Activated CD4-positive, alpha-beta T cell treated with anti-CD3 and anti-CD28 coated beads for 36 hours (primary cell): Measurements from ENCODE around the gene SIVA1. TPM values are rescaled to one million over a fixed set of nuclear protein-coding genes. Genes with fewer than 3 reads are reported as not detected.

Source experiments
- ATAC-seq: fragments of 200-7000 bp; cut with Tn5 transposase; one replicate; pipeline ENCODE4 v1.10.0; 2021; ENCODE audit warnings: mild to moderate bottlenecking, moderate library complexity
- CTCF ChIA-PET: fragments of 350-600 bp; sonication (Branson Sonifier 250); formaldehyde crosslinking; loops from one replicate; lab custom pipeline; 2021; ENCODE audit warnings: antibody characterized with exemption; lab: Charles Lee
- POLR2A ChIA-PET: fragments of 350-600 bp; sonication (Branson Sonifier 250); formaldehyde crosslinking; loops from one replicate; lab custom pipeline; 2021; ENCODE audit warnings: antibody characterized with exemption, inconsistent platforms; lab: Charles Lee
- DNase-seq: peaks from one replicate; pipeline ENCODE4 v3.0.0-alpha.2; 2020
- H3K27ac Mint-ChIP-seq: one replicate; pipeline ENCODE4 v1.8.0; 2021; ENCODE audit warnings: mixed read lengths
- H3K27me3 Mint-ChIP-seq: one replicate; pipeline ENCODE4 v1.8.0; 2021; ENCODE audit warnings: mixed read lengths
- H3K36me3 Mint-ChIP-seq: one replicate; pipeline ENCODE4 v1.8.0; 2021; ENCODE audit warnings: low read depth, mixed read lengths
- H3K4me1 Mint-ChIP-seq: one replicate; pipeline ENCODE4 v1.8.0; 2021; ENCODE audit warnings: mixed read lengths
- H3K4me3 Mint-ChIP-seq: one replicate; pipeline ENCODE4 v1.8.0; 2021; ENCODE audit warnings: mild to moderate bottlenecking, moderate library complexity, mixed read lengths
- H3K9me3 Mint-ChIP-seq: one replicate; pipeline ENCODE4 v1.8.0; 2021; ENCODE audit warnings: low read depth, mixed read lengths
- intact Hi-C, 2 experiments: fragments of 100-400 bp; cut with DNase I in 1 of 2; cut with micrococcal nuclease in 1 of 2; formaldehyde crosslinking; loops; one replicate each; pipeline versions ENCODE4 v1.14.2 to v1.15.1; 2022 to 2024; cut with DNase I, micrococcal nuclease
- total RNA-seq, 2 experiments: library from RNA; stranded (reverse); gene quantifications; one replicate each; pipeline ENCODE4 v1.2.3, GENCODE V29; 2021

SIVA1 gene
- total RNA-seq, 2 experiments from 2014 or later: 47.1 to 97.1 TPM

DNA sequence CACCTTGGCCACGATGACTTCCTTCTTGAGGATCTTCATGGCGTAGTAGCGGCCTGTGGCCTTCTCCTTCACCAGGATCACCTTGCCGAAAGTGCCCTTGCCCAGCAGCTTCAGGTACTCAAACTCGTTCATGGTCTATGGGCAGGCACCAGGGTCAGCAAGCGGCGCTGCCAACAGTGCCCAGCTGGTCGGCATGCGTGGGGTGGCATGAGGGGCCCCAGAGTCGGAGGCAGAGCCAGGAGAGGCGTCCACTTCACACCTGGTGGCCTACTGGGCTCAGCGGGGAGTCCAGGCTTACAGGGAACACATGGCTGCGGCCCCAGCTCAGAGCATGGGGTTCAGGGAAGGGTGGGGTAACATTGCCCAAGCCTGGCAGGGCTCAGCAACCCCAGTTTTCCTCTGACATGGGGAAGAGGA is 22.1 kb downstream of the SIVA1 start:
- Mint-ChIP-seq H3K4me3 (no peak overlapping the region), H3K4me1 (no peaks in the 10 kb centered on the region), H3K9me3 (no peaks in the 10 kb centered on the region), H3K27me3 (no peaks in the 10 kb centered on the region), H3K27ac (no peak overlapping the region), H3K36me3 (peaks cover 38% of the 10 kb centered on the region)
- ChIA-PET CTCF (no interaction called here), POLR2A (no interaction called here)
- intact Hi-C loops: no loop called here
- no peak for DNase-seq
- ATAC-seq: no peak

DNA sequence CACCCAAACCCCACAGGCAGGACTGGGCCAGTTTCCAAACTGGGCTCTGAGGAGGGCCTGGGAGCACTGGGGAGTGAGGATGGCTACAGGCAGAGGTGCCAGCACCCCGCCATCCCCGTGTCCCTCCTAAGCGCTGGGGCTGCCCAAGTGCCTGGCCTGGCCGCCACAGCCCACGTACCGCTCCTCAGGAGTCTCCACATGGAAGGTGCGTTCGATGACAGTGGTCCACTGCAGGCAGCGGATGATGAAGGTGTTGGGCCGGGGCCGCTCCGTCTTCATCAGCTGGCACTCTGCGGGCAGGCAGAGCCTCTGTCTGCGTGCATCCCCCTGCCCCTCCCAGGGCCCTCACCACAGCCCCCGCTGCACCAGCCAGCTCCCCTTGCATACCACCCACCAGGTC is 23.5 kb downstream of the SIVA1 start:
- no peak overlapping the region for H3K27ac Mint-ChIP-seq
- ChIA-PET POLR2A (no interaction called here), CTCF (no interaction called here)
- no peaks in the 10 kb centered on the region for H3K9me3 Mint-ChIP-seq
- H3K4me3 Mint-ChIP-seq: no peak overlapping the region
- H3K4me1 Mint-ChIP-seq: no peaks in the 10 kb centered on the region
- no peaks in the 10 kb centered on the region for H3K27me3 Mint-ChIP-seq
- DNase-seq (no peak), ATAC-seq (no peak)
- intact Hi-C loops: loop anchor here in 1 of 2 experiments (2.0 kb wide), 1 partner anchor 18 kb away; the partner anchor contains the start of gene AKT1
- H3K36me3 Mint-ChIP-seq: peaks cover 27% of the 10 kb centered on the region

DNA sequence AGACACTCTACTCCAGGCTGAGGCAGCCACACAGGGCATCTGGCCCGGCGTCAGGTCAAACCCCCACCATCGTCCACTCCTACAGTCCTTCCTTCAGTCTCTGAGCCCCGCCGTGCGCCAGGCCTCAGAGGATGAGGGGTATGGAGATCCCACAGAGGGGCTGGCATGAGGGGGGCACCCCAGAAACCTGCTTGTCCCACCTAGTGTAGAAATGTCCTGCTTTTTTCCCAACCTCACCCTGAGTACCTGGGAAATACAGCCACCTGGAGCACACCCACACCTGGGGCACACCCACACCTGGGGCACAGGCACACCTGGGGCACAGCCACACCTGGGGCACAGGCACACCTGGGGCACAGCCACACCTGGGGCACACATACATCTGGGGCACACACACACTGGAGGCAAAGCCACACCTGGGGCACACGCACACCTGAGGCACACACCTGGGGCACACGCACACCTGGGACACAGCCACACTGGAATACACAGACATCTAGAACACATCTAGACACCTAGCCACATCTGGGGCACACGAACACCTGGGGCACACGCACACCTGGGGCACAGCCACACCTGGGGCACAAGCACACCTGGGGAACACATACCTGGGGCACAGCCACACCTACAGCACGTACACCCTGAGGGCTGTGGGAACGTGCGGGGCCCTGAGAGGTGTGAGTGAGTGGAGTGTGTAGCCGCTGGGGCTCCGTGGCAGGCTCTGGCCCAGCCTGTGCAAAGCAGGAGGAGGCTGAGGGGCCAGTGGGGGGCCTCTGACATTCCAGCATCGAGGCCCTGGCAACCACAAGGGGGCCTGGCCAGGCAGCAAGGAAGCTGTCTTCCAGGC is 24.2 kb downstream of the SIVA1 start:
- ATAC-seq (no peak), DNase-seq (no peak)
- CTCF ChIA-PET: no interaction called here
- no peak overlapping the region for H3K4me3 Mint-ChIP-seq
- POLR2A ChIA-PET: no interaction called here
- intact Hi-C loops: loop anchor here in 1 of 2 experiments (2.0 kb wide), 1 partner anchor 18 kb away; the partner anchor contains the start of gene AKT1
- H3K9me3 Mint-ChIP-seq: no peaks in the 10 kb centered on the region
- H3K27ac Mint-ChIP-seq: no peak overlapping the region
- H3K36me3 Mint-ChIP-seq: peaks cover 20% of the 10 kb centered on the region
- no peaks in the 10 kb centered on the region for H3K4me1 Mint-ChIP-seq
- no peaks in the 10 kb centered on the region for H3K27me3 Mint-ChIP-seq

GRCh38 chr14:104777808-104778249 is 24.9 kb downstream of the SIVA1 start:
- H3K27ac Mint-ChIP-seq: no peak overlapping the region
- H3K9me3 Mint-ChIP-seq: no peaks in the 10 kb centered on the region
- no peaks in the 10 kb centered on the region for H3K27me3 Mint-ChIP-seq
- ChIA-PET POLR2A (no interaction called here), CTCF (no interaction called here)
- H3K4me3 Mint-ChIP-seq: no peak overlapping the region
- DNase-seq (no peak), ATAC-seq (no peak)
- H3K36me3 Mint-ChIP-seq: peaks cover 15% of the 10 kb centered on the region
- H3K4me1 Mint-ChIP-seq: no peaks in the 10 kb centered on the region
- intact Hi-C loops: loop anchor here in 1 of 2 experiments (2.0 kb wide), 1 partner anchor 17 kb away; the partner anchor contains the start of gene AKT1

GRCh38 chr14:104778694-104779331 is 25.9 kb downstream of the SIVA1 start:
- intact Hi-C loops: no loop called here
- POLR2A ChIA-PET: no interaction called here
- ATAC-seq: no peak

DNA sequence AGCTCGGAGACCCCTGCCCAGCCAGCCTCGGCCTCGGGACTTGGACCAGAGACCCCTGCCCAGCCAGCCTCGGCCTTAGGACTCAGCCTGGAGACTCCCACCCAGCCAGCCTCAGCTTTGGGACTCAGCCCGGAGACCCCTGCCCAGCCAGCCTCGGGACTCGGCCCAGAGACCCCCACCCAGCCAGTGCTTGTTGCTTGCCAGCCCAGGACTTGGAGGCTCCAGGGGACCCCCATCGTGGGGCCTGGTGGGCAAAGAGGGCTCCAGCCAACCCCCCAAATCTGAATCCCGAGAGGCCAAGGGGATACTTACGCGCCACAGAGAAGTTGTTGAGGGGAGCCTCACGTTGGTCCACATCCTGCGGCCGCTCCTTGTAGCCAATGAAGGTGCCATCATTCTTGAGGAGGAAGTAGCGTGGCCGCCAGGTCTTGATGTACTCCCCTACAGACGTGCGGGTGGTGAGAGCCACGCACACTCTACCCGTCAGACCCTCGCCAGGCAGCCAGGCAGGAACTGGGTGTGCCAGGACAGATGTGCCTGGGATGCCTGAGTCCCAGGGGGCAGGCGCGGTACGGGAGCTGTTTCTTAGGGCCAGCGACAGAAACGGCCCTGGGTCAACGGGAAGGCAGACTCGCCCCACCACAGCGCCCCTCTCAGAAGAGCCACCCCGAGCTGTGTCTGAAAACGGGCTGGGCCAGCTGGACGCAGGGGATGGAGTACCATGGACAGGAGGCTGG is 27.0 kb downstream of the SIVA1 start:
- Mint-ChIP-seq H3K4me3 (no peak overlapping the region), H3K9me3 (no peaks in the 10 kb centered on the region), H3K4me1 (no peaks in the 10 kb centered on the region), H3K27me3 (no peaks in the 10 kb centered on the region), H3K36me3 (peaks cover 9% of the 10 kb centered on the region), H3K27ac (no peak overlapping the region)
- no peak for ATAC-seq
- POLR2A ChIA-PET: no interaction called here
- intact Hi-C loops: no loop called here
- DNase-seq: no peak
- CTCF ChIA-PET: interaction anchor here (0.7 kb wide), 1 partner anchor 32 kb away, joined by 3 read pairs; no protein-coding TSS in a partner anchor

More at GRCh38 chr14:104778694-104779331, 25.9 kb downstream of the SIVA1 start:
- CTCF ChIA-PET: interaction anchor here (0.7 kb wide), 1 partner anchor 855 kb away, joined by 3 read pairs; no protein-coding TSS in a partner anchor
- Mint-ChIP-seq H3K9me3 (no peaks in the 10 kb centered on the region), H3K27ac (no peak overlapping the region), H3K4me3 (no peak overlapping the region), H3K36me3 (peaks cover 11% of the 10 kb centered on the region), H3K4me1 (no peaks in the 10 kb centered on the region), H3K27me3 (no peaks in the 10 kb centered on the region)
- no peak for DNase-seq

DNA sequence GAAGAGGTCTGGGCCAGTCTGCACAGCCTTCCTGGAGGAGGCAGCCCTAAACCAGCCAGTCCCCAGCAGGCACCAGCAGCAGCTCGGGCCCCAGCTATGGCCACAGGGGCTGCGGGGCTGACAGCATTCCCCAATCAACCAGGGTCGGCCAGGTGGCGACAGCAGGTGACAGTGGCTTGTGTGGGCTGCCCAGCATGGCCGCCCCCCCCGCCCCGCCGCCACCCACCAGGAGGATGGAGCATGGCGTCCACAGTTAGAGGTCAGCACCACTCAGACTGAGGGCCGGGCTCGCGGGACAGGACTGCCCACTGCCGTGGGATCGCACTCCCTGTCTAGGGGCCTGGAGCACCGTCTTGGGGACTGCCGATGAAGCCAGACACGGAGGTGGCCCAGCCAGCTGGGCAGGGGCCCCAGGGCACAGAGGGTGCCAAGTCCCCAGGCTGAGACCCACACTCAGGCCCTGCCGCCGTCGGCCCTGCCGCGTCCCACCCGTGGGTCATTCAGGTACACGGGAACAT is 27.6 kb downstream of the SIVA1 start:
- H3K36me3 Mint-ChIP-seq: peaks cover 9% of the 10 kb centered on the region
- POLR2A ChIA-PET: no interaction called here
- H3K9me3 Mint-ChIP-seq: no peaks in the 10 kb centered on the region
- H3K27me3 Mint-ChIP-seq: no peaks in the 10 kb centered on the region
- H3K4me1 Mint-ChIP-seq: no peaks in the 10 kb centered on the region
- no peak overlapping the region for H3K4me3 Mint-ChIP-seq
- no peak for DNase-seq
- no peak for ATAC-seq
- no peak overlapping the region for H3K27ac Mint-ChIP-seq
- intact Hi-C loops: no loop called here
- CTCF ChIA-PET: interaction anchor here (0.7 kb wide), 1 partner anchor 32 kb away, joined by 3 read pairs; no protein-coding TSS in a partner anchor

DNA sequence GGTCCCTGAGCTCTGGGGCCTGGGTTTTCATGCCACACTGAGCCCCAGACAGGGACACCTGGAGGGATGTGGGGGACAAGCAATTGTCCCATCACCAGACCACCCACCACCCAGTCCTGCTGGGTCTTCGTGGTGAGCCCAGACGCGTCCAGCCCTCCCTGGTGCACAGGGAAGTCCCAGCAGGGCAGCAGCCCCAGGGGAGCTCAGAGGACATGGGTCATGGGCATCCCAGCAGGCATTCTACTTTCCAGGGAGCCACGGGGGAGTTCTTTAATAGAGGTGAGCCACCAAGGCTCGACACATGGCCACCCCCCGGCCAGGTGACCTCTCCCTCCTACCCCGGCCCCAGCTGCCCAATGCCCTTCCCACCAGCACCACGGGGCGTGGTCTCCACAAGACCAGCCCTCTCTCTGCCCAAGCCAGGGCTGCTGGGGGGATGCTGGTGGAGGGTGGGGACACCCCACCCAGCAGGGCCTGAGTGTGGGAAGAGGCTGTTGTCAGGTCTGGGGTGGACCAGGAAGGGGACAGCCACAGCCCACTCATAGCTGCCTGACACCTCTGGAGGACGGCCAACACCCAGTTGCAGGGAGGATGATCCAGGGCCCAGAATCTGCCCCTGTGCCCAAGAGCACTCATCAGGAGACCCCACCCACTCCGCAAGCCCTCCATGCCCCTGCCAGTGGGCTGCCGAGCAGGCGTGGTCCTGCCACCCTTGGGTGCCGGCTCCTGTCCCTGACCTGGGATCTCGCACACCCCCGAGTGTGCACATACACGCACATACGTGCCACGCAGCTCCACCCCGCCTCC is 28.5 kb downstream of the SIVA1 start:
- no peak for ATAC-seq
- DNase-seq: no peak
- H3K36me3 Mint-ChIP-seq: peaks cover 4% of the 10 kb centered on the region
- no peak overlapping the region for H3K27ac Mint-ChIP-seq
- POLR2A ChIA-PET: no interaction called here
- intact Hi-C loops: no loop called here
- CTCF ChIA-PET: interaction anchor here (0.6 kb wide), 1 partner anchor 283 kb away, joined by 3 read pairs; no protein-coding TSS in a partner anchor
- H3K4me1 Mint-ChIP-seq: peaks cover 5% of the 10 kb centered on the region
- H3K4me3 Mint-ChIP-seq: no peak overlapping the region
- no peaks in the 10 kb centered on the region for H3K27me3 Mint-ChIP-seq
- H3K9me3 Mint-ChIP-seq: no peaks in the 10 kb centered on the region

GRCh38 chr14:104782086-104782807 is 29.3 kb downstream of the SIVA1 start:
- Mint-ChIP-seq H3K9me3 (no peaks in the 10 kb centered on the region), H3K4me3 (no peak overlapping the region), H3K36me3 (peaks cover under 1% of the 10 kb centered on the region), H3K27ac (no peak overlapping the region), H3K27me3 (no peaks in the 10 kb centered on the region), H3K4me1 (peaks cover 10% of the 10 kb centered on the region)
- intact Hi-C loops: no loop called here
- DNase-seq (no peak), ATAC-seq (no peak)
- ChIA-PET CTCF (no interaction called here), POLR2A (no interaction called here)

DNA sequence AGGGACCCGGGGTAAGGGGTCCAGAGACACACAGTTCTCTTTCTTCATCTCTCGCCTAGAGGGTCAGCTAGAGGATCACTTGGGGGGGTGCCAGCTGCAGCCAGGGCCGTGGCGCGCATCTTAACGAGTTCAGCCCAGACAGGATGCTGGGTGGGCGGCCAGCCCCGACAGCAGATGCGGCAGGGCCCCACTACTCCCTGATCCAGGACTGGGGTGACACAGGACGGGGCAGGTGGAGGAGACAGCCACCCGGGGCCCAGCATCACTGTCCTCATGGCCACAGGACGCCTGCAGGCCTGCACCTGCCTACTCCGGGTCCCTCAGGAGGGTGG is 29.8 kb downstream of the SIVA1 start:
- CTCF ChIA-PET: no interaction called here
- Mint-ChIP-seq H3K9me3 (no peaks in the 10 kb centered on the region), H3K27me3 (no peaks in the 10 kb centered on the region), H3K27ac (no peak overlapping the region), H3K4me3 (no peak overlapping the region), H3K36me3 (no peaks in the 10 kb centered on the region), H3K4me1 (peaks cover 10% of the 10 kb centered on the region)
- POLR2A ChIA-PET: no interaction called here
- ATAC-seq (no peak), DNase-seq (no peak)
- intact Hi-C loops: no loop called here
